AG10803 (cell line): Measurements from ENCODE around the gene SCAF1.

Source experiments
- DNase-seq: peaks from one replicate; pipeline ENCODE4 v3.0.0; 2010; ENCODE audit warnings: low read depth
- H3K4me3 ChIP-seq: 2 replicates; pipeline ENCODE4 v1.5.1; 2011; ENCODE audit warnings: mild to moderate bottlenecking, low read length, control low read depth
- CTCF ChIP-seq: conservative IDR thresholded peaks from 2 replicates; pipeline ENCODE4 v1.5.1; 2011; ENCODE audit warnings: mild to moderate bottlenecking, low read length, control low read depth, inconsistent platforms

The SCAF1 gene

GRCh38 chr19:49689133-49690078 lies 47.4 kb downstream of the SCAF1 start, which contains the start of gene ADM5:
TSS of gene ADM5 (plus strand) at chr19:49689594. CDS start at chr19:49689838, 244 bp downstream.
- H3K4me3 ChIP-seq, result peak within 1 kb of the TSS; percentile 65

GRCh38 chr19:49690079-49690655 lies 48.2 kb downstream of the SCAF1 start:
- TF ChIP-seq CTCF, result no peak
- no peak for DNase-seq
- H3K4me3 ChIP-seq, result peak overlapping the region; percentile 65

More at GRCh38 chr19:49689133-49690078, 47.4 kb downstream of the SCAF1 start, which contains the start of gene ADM5:
- peak; percentile 51 for TF ChIP-seq CTCF
- DNase-seq, result no peak

GRCh38 chr19:49690656-49691242 lies 48.7 kb downstream of the SCAF1 start, which contains the start of gene CPT1C:
TSS of gene CPT1C (plus strand) at chr19:49691116. CDS start at chr19:49692253, 1,137 bp downstream.
- peak within 1 kb of the TSS; percentile 65 for H3K4me3 ChIP-seq
- no peak for TF ChIP-seq CTCF
- DNase-seq, result peak; percentile 67

GRCh38 chr19:49691243-49692146 lies 49.5 kb downstream of the SCAF1 start:
- no peak for TF ChIP-seq CTCF
- peak overlapping the region; percentile 65 for H3K4me3 ChIP-seq
- DNase-seq, result peak; percentile 63

GRCh38 chr19:49692147-49692506 lies 50.1 kb downstream of the SCAF1 start:
- DNase-seq, result no peak

More at GRCh38 chr19:49692147-49692506, 50.1 kb downstream of the SCAF1 start:
- peak overlapping the region; percentile 65; the same call in 1 of the 2 replicates for H3K4me3 ChIP-seq
- no peak for TF ChIP-seq CTCF
